ENCODE measurements around the gene NTPCR. TPM values are rescaled to one million over a fixed set of nuclear protein-coding genes. Genes with fewer than 3 reads are reported as not detected.

NTPCR gene
- total and polyA plus RNA-seq, 2 donors from 2014 or later: 40.2 to 95.7 TPM

GRCh38 chr1:233012021-233012420 is 61.6 kb downstream of the NTPCR start:
- Histone ChIP-seq H3K27me3 (ENCODE audit: control insufficient read depth, insufficient read depth, low read length) (no peaks in the 10 kb centered on the region), H3K9ac (ENCODE audit: low read length in 3 of 3) (no peak overlapping the region), H3K4me3 (ENCODE audit: low read length in 3 of 3) (no peak overlapping the region), H3K27ac (ENCODE audit: low read depth in 2 of 2, low read length in 2 of 2) (no peak overlapping the region), H3K9me3 (ENCODE audit: control insufficient read depth in 2 of 3, insufficient read depth in 1 of 3, low read length in 3 of 3) (no peaks in the 10 kb centered on the region), H3K4me1 (ENCODE audit: control insufficient read depth in 2 of 3, insufficient read depth in 2 of 3, low read depth in 1 of 3, low read length in 3 of 3) (no peaks in the 10 kb centered on the region), H3K36me3 (ENCODE audit: control insufficient read depth in 2 of 3, insufficient read depth in 3 of 3, low read length in 3 of 3) (no peaks in the 10 kb centered on the region)
- DNase-seq: no peak
- no peak for FAIRE-seq
- TF ChIP-seq CTCF (IDR thresholded peaks at IDR 0.05; ENCODE audit: borderline replicate concordance, extremely low read depth, insufficient read depth): no peak
- intact Hi-C loops (cut with DNase I): no loop called here

GRCh38 chr1:233015965-233016364 is 65.6 kb downstream of the NTPCR start:
- intact Hi-C loops (cut with DNase I): no loop called here
- FAIRE-seq: no peak

GRCh38 chr1:233016798-233017197 is 66.4 kb downstream of the NTPCR start:
- Histone ChIP-seq H3K4me3 (ENCODE audit: low read length in 3 of 3) (no peak overlapping the region), H3K27me3 (ENCODE audit: control insufficient read depth, insufficient read depth, low read length) (no peaks in the 10 kb centered on the region), H3K4me1 (ENCODE audit: control insufficient read depth in 2 of 3, insufficient read depth in 2 of 3, low read depth in 1 of 3, low read length in 3 of 3) (no peaks in the 10 kb centered on the region), H3K27ac (ENCODE audit: low read depth in 2 of 2, low read length in 2 of 2) (no peak overlapping the region), H3K9me3 (ENCODE audit: control insufficient read depth in 2 of 3, insufficient read depth in 1 of 3, low read length in 3 of 3) (no peaks in the 10 kb centered on the region), H3K36me3 (ENCODE audit: control insufficient read depth in 2 of 3, insufficient read depth in 3 of 3, low read length in 3 of 3) (no peaks in the 10 kb centered on the region), H3K9ac (ENCODE audit: low read length in 3 of 3) (no peak overlapping the region)
- DNase-seq (no peak), FAIRE-seq (no peak)
- no peak for TF ChIP-seq CTCF (IDR thresholded peaks at IDR 0.05; ENCODE audit: borderline replicate concordance, extremely low read depth, insufficient read depth)
- intact Hi-C loops (cut with DNase I): no loop called here

More at GRCh38 chr1:233015965-233016364, 65.6 kb downstream of the NTPCR start:
- DNase-seq: no peak
- H3K4me3 ChIP-seq (ENCODE audit: low read length in 3 of 3): no peak overlapping the region
- H3K9me3 ChIP-seq (ENCODE audit: control insufficient read depth in 2 of 3, insufficient read depth in 1 of 3, low read length in 3 of 3): no peaks in the 10 kb centered on the region
- no peaks in the 10 kb centered on the region for H3K4me1 ChIP-seq (ENCODE audit: control insufficient read depth in 2 of 3, insufficient read depth in 2 of 3, low read depth in 1 of 3, low read length in 3 of 3)
- H3K27me3 ChIP-seq (ENCODE audit: control insufficient read depth, insufficient read depth, low read length): no peaks in the 10 kb centered on the region
- no peak for TF ChIP-seq CTCF (IDR thresholded peaks at IDR 0.05; ENCODE audit: borderline replicate concordance, extremely low read depth, insufficient read depth)
- H3K9ac ChIP-seq (ENCODE audit: low read length in 3 of 3): no peak overlapping the region
- H3K27ac ChIP-seq (ENCODE audit: low read depth in 2 of 2, low read length in 2 of 2): no peak overlapping the region
- no peaks in the 10 kb centered on the region for H3K36me3 ChIP-seq (ENCODE audit: control insufficient read depth in 2 of 3, insufficient read depth in 3 of 3, low read length in 3 of 3)

- no peaks in the 10 kb centered on the region for H3K36me3 ChIP-seq (ENCODE audit: control insufficient read depth in 2 of 3, insufficient read depth in 3 of 3, low read length in 3 of 3)
- no peaks in the 10 kb centered on the region for H3K4me1 ChIP-seq (ENCODE audit: control insufficient read depth in 2 of 3, insufficient read depth in 2 of 3, low read depth in 1 of 3, low read length in 3 of 3)
- intact Hi-C loops (cut with DNase I): no loop called here
- H3K27me3 ChIP-seq (ENCODE audit: control insufficient read depth, insufficient read depth, low read length): no peaks in the 10 kb centered on the region
- no peak overlapping the region for H3K27ac ChIP-seq (ENCODE audit: low read depth in 2 of 2, low read length in 2 of 2)
- no peak for DNase-seq
- H3K4me3 ChIP-seq (ENCODE audit: low read length in 3 of 3): no peak overlapping the region
- no peak for FAIRE-seq
- no peaks in the 10 kb centered on the region for H3K9me3 ChIP-seq (ENCODE audit: control insufficient read depth in 2 of 3, insufficient read depth in 1 of 3, low read length in 3 of 3)
- TF ChIP-seq CTCF (IDR thresholded peaks at IDR 0.05; ENCODE audit: borderline replicate concordance, extremely low read depth, insufficient read depth): no peak
- H3K9ac ChIP-seq (ENCODE audit: low read length in 3 of 3): no peak overlapping the region
These were observed 68.7 kb downstream of the NTPCR start for GRCh38 chr1:233019083-233019482.
